Body of pancreas (tissue), 4 donors: ENCODE results near the gene TMEM233. TPM values are rescaled to one million over a fixed set of nuclear protein-coding genes. Genes with fewer than 3 reads are reported as not detected.
A peak's percentile ranks its signal among the peaks of the same experiment; 100 is the strongest.

Experiments used
- ATAC-seq: fragments of 150-250 bp; one replicate; pipeline ENCODE4 v1.9.1; 2016
- DNase-seq, 4 donors: peaks; one replicate each; pipeline ENCODE4 v3.0.0-alpha.2; 2019
- H3K27ac ChIP-seq, 4 donors: fragments of 200-600 bp; sonication (generic); 1 replicate in 3 of 4; 2 replicates in 1 of 4; pipeline versions ENCODE4 v1.5.1 to v1.6.1; 2016 to 2019; ENCODE audit warnings: mild to moderate bottlenecking in 1 of 4, mixed read lengths in 1 of 4, moderate library complexity in 1 of 4
- H3K27me3 ChIP-seq, 2 donors: fragments of 200-600 bp; sonication (generic); one replicate each; pipeline ENCODE4 v1.6.0; 2016; ENCODE audit warnings: mild to moderate bottlenecking in 1 of 2
- H3K36me3 ChIP-seq, 2 donors: fragments of 200-600 bp; sonication (generic); replicated peaks in 1 of 2; 2 replicates each; pipeline ENCODE4 v1.5.1; 2016; ENCODE audit warnings: low read depth in 2 of 2; ENCODE audit not compliant: insufficient read depth in 1 of 2
- H3K4me1 ChIP-seq: fragments of 200-600 bp; sonication (generic); one replicate; pipeline ENCODE4 v1.6.0; 2016
- H3K4me3 ChIP-seq, 2 donors: fragments of 200-600 bp; sonication (generic); 1 replicate in 1 of 2; 2 replicates in 1 of 2; pipeline ENCODE4 v1.5.1; 2016 to 2019
- H3K9me3 ChIP-seq, 3 donors: fragments of 200-600 bp; sonication (generic); 1 replicate in 2 of 3; 2 replicates in 1 of 3; pipeline ENCODE4 v1.5.1; 2016
- POLR2A ChIP-seq, 3 donors: fragments of 450-650 bp; IDR thresholded peaks; one replicate each; pipeline ENCODE4 v1.6.1; 2016; ENCODE audit warnings: antibody characterized with exemption in 3 of 3, mild to moderate bottlenecking in 2 of 3
- WGBS, 2 donors: methylation state at CpG; one replicate each; pipeline ENCODE4 v1.1.5; 2017; 5-methylcytosine and 5-hydroxymethylcytosine counted together
- intact Hi-C: fragments of 100-400 bp; cut with DNase I; formaldehyde crosslinking; loops from one replicate; pipeline ENCODE4 v1.15.1; 2023
- small RNA-seq: library from RNA; depleted of rRNA; stranded (forward); fragments of <200 nt; gene quantifications from one replicate; pipeline ENCODE3, GENCODE V24; 2016
- total RNA-seq, 2 donors: library from RNA; depleted of rRNA; stranded (reverse); fragments of >200 nt; gene quantifications; one replicate each; pipeline ENCODE4 v1.1.0, GENCODE V29; 2016
- TF ChIP-seq, protein P1 (sequence below), 7 experiments: fragments of 450-650 bp in 4 of 7; fragments of 200-600 bp in 3 of 7; sonication (generic) in 3 of 7; IDR thresholded peaks; one replicate each; pipeline ENCODE4 v1.5.1; 2016 to 2019; ENCODE audit warnings: antibody characterized with exemption in 7 of 7

The TMEM233 gene
- total RNA-seq, 2 donors from 2014 or later, result under 0.01 TPM; not detected in 1

DNA sequence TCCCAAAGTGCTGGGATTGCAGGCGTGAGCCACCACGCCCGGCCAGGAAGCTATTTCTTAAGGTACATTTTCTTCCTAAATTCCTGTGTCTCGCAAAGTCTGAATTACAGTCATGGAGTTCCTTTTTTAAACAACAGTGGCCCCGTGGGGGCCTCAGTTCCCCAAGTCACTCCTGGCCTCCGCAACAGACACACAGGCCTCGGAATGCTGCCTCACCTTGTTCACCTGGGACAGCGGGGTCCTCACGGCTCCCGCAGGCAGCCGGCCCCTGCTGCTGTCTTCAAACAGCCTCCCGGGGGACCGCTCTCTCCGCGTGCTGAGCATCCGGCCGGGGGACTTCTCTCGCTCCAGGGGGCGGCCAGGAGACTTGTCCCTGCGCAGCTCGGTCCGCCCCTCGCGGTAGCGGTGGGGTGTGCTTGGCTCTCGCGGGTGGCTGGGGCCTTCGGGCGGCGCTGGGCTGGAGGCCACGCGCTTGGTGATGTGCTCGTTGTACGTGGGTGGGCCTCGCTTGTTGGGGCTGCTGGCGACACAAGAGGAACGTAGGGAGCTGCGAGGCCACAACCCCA lies 96.4 kb downstream of the TMEM233 start:
- peaks cover 35% of the 10 kb centered on the region for H3K4me1 ChIP-seq
- H3K4me3 ChIP-seq, result no peak overlapping the region
- no peak for ATAC-seq
- DNase-seq, result no peak
- no peaks in the 10 kb centered on the region for H3K27me3 ChIP-seq
- TF ChIP-seq POLR2A (IDR thresholded peaks at IDR 0.05), result no peak
- TF ChIP-seq, protein P1, sequence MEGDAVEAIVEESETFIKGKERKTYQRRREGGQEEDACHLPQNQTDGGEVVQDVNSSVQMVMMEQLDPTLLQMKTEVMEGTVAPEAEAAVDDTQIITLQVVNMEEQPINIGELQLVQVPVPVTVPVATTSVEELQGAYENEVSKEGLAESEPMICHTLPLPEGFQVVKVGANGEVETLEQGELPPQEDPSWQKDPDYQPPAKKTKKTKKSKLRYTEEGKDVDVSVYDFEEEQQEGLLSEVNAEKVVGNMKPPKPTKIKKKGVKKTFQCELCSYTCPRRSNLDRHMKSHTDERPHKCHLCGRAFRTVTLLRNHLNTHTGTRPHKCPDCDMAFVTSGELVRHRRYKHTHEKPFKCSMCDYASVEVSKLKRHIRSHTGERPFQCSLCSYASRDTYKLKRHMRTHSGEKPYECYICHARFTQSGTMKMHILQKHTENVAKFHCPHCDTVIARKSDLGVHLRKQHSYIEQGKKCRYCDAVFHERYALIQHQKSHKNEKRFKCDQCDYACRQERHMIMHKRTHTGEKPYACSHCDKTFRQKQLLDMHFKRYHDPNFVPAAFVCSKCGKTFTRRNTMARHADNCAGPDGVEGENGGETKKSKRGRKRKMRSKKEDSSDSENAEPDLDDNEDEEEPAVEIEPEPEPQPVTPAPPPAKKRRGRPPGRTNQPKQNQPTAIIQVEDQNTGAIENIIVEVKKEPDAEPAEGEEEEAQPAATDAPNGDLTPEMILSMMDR (IDR thresholded peaks at IDR 0.05), result no peak
- no peak overlapping the region for H3K27ac ChIP-seq
- H3K9me3 ChIP-seq, result no peaks in the 10 kb centered on the region
- WGBS, 2 donors, result 98% methylated on average over 21 to 35 of the region's 38 CpGs
- H3K36me3 ChIP-seq, result no peaks in the 10 kb centered on the region
- intact Hi-C loops, result no loop called here

DNA sequence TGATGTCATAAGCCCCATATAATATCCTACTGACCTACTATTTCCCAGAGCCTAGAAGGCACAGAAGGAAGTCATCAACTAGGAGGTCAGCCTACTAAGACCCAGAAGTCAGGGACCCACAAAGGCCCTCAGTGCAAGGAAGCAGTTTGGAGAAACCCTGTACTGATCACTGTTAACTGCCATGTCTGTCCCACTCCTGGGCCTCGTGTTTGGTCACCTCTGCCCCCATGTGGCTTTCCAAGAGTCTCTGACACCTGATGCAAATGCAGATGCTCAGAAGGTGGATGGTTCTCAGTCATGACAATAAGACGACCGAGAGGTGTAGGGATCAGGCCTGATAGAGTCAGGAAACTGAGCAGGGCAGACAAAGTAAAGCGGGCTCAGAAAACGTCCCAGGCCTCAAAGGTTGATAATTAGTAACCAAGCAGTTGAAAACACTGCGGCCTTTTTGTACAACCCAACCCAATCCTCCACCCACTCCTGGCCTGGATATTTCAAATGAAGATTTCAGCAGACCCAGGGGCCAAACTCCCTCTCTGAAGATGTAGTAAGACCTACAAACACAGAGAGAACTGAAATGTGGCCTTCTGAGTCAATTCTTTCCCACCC lies 97.7 kb downstream of the TMEM233 start:
- Histone ChIP-seq H3K27ac (no peak overlapping the region), H3K9me3 (no peaks in the 10 kb centered on the region), H3K4me1 (peaks cover 32% of the 10 kb centered on the region), H3K36me3 (no peaks in the 10 kb centered on the region), H3K4me3 (no peak overlapping the region), H3K27me3 (no peaks in the 10 kb centered on the region)
- TF ChIP-seq, protein P1 (IDR thresholded peaks at IDR 0.05), result no peak
- no peak for TF ChIP-seq POLR2A (IDR thresholded peaks at IDR 0.05)
- intact Hi-C loops, result no loop called here
- DNase-seq, result no peak
- 82 to 83% methylated on average over 6 of the region's 6 CpGs for WGBS, 2 donors
- no peak for ATAC-seq

DNA sequence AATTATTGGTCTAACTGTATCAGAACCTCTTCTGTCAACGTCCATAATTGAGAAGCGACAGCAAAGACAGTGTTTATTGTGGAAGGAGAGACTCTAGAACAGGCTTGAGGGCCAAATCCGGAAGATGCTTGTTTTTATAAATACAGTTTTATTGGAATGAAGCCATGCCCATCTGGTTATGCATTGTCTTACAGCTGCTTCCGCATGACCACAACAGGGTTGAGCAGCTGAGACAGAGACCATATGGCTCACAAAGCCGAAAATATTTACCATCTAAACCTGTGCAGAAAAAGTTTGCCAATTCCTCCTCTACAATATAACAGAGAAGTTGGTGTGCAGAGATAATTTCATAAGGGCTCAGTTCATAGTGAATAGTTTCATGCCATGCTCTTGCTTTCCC lies 98.8 kb downstream of the TMEM233 start:
- Histone ChIP-seq H3K36me3 (no peaks in the 10 kb centered on the region), H3K9me3 (no peaks in the 10 kb centered on the region), H3K27me3 (no peaks in the 10 kb centered on the region), H3K4me1 (peaks cover 32% of the 10 kb centered on the region), H3K4me3 (no peak overlapping the region), H3K27ac (peak overlapping the region in 3 of 4 donors; percentile 39 to 66 (median 59))
- DNase-seq (no peak), ATAC-seq (no peak)
- WGBS, 2 donors, result 67 to 77% methylated on average over 5 of the region's 5 CpGs
- no peak for TF ChIP-seq POLR2A (IDR thresholded peaks at IDR 0.05)
- TF ChIP-seq, protein P1 (IDR thresholded peaks at IDR 0.05), result no peak
- intact Hi-C loops, result no loop called here

Small RNA genes lying within 50 kb of the gene (small RNA-seq; reads per million reads assigned to genes)
- gene RN7SKP197, result not detected

Other genes starting within 250 kb of the TMEM233 start
- 10 to 100 TPM; 13.5 to 20.5 TPM for gene PRKAB1, start 74.4 kb downstream of the TMEM233 start, total RNA-seq